OCI-LY7 (cell line): Measurements from ENCODE around the gene TERB1. TPM values are rescaled to one million over a fixed set of nuclear protein-coding genes. Genes with fewer than 3 reads are reported as not detected.

Experiments used
- BruUV-seq: library from RNA; stranded (reverse); fragments of 400-500 nt; replicated peaks from 2 replicates; lab custom pipeline; 2021; lab: Mats Ljungman, UMichigan
- CTCF ChIA-PET: fragments of 300-600 bp; sonication (Branson Sonifier 250); formaldehyde crosslinking; loops from one replicate; lab custom pipeline; 2022; ENCODE audit warnings: antibody characterized with exemption; ENCODE audit not compliant: unreplicated experiment; lab: Charles Lee
- POLR2A ChIA-PET: fragments of 300-600 bp; sonication (Branson Sonifier 250); formaldehyde crosslinking; loops from one replicate; lab custom pipeline; 2022; ENCODE audit warnings: antibody characterized with exemption; lab: Charles Lee
- DNase-seq: peaks from one replicate; pipeline ENCODE4 v3.0.0-alpha.2; 2015; ENCODE audit warnings: low spot score
- H2AFZ ChIP-seq: fragments of 200-600 bp; sonication (generic), shearing (Covaris generic); 2 replicates; pipeline ENCODE4 v1.6.1; 2014; ENCODE audit warnings: mild to moderate bottlenecking, antibody characterized with exemption, low read length, moderate library complexity
- H3K27ac ChIP-seq: fragments of 200-600 bp; sonication (generic); 2 replicates; pipeline ENCODE4 v1.5.1; 2014; ENCODE audit warnings: mixed run types, low read depth, mild to moderate bottlenecking, moderate library complexity, low read length, inconsistent platforms; ENCODE audit not compliant: poor library complexity, severe bottlenecking
- H3K36me3 ChIP-seq: fragments of 200-600 bp; sonication (generic); 2 replicates; pipeline ENCODE4 v1.6.1; 2014; ENCODE audit warnings: mild to moderate bottlenecking, antibody characterized with exemption, low read length, moderate library complexity, mixed read lengths; ENCODE audit not compliant: insufficient read depth
- H3K4me1 ChIP-seq: fragments of 200-600 bp; sonication (generic); 2 replicates; pipeline ENCODE4 v1.5.1; 2014; ENCODE audit warnings: mild to moderate bottlenecking, low read length; ENCODE audit not compliant: insufficient read depth, poor library complexity, severe bottlenecking
- H3K4me2 ChIP-seq: fragments of 200-600 bp; sonication (generic); 2 replicates; pipeline ENCODE4 v1.6.1; 2014; ENCODE audit warnings: mild to moderate bottlenecking, low read length
- H3K4me3 ChIP-seq: fragments of 200-600 bp; sonication (generic); 2 replicates; pipeline ENCODE4 v1.5.1; 2014; ENCODE audit warnings: mild to moderate bottlenecking, low read depth, low read length; ENCODE audit not compliant: poor library complexity, severe bottlenecking
- H3K79me2 ChIP-seq: fragments of 200-600 bp; sonication (generic); 2 replicates; pipeline ENCODE4 v1.6.1; 2016; ENCODE audit warnings: low read depth, mild to moderate bottlenecking, low read length, moderate library complexity, mixed read lengths; ENCODE audit not compliant: insufficient read depth
- H3K9me2 ChIP-seq: fragments of 200-600 bp; sonication (generic); 2 replicates; pipeline ENCODE4 v1.6.1; 2016; ENCODE audit warnings: mild to moderate bottlenecking, low read length, mixed read lengths; ENCODE audit not compliant: insufficient read depth
- H3K9me3 ChIP-seq: fragments of 200-600 bp; sonication (generic); 2 replicates; pipeline ENCODE4 v1.6.1; 2014; ENCODE audit warnings: mild to moderate bottlenecking, mixed run types, low read length, mixed read lengths
- H4K20me1 ChIP-seq: fragments of 200-600 bp; sonication (generic); 2 replicates; pipeline ENCODE4 v1.6.1; 2014; ENCODE audit warnings: mild to moderate bottlenecking, antibody characterized with exemption, low read length, moderate library complexity, mixed read lengths; ENCODE audit not compliant: insufficient read depth
- EZH2phosphoT487 ChIP-seq: fragments of 200-600 bp; sonication (generic); IDR thresholded peaks from 2 replicates; pipeline ENCODE4 v1.6.1; 2018; ENCODE audit warnings: low read depth, borderline replicate concordance, mild to moderate bottlenecking, mixed run types, antibody characterized with exemption, low read length, moderate library complexity, mixed read lengths
- intact Hi-C: fragments of 100-400 bp; cut with micrococcal nuclease; formaldehyde crosslinking; loops from one replicate; pipeline ENCODE4 v1.10.0; 2022; ENCODE audit not compliant: unreplicated experiment
- total RNA-seq, 2 experiments: library from RNA; depleted of rRNA in 1 of 2; stranded (reverse); fragments of >200 nt in 1 of 2; shearing (Covaris generic) in 1 of 2; gene quantifications; 2 replicates each; pipeline ENCODE4 v1.2.3, GENCODE V29; 2014 to 2022
- TF ChIP-seq, protein P1 (sequence below): fragments of 200-600 bp; sonication (generic); conservative IDR thresholded peaks from 2 replicates; pipeline ENCODE4 v1.5.1; 2014; ENCODE audit warnings: mild to moderate bottlenecking, antibody characterized with exemption, low read length, moderate library complexity, mixed read lengths

Gene TERB1
- total RNA-seq, 2 experiments from 2014 or later: 0.17 TPM; not detected in 1

GRCh38 chr16:66845791-66846221 is 44.4 kb upstream of the TERB1 start:
- Histone ChIP-seq H3K4me3 (no peak overlapping the region), H3K9me3 (no peaks in the 10 kb centered on the region), H3K9me2 (no peaks in the 10 kb centered on the region), H4K20me1 (no peaks in the 10 kb centered on the region), H3K4me2 (no peak overlapping the region), H3K36me3 (no peaks in the 10 kb centered on the region), H3K4me1 (peaks cover 8% of the 10 kb centered on the region), H3K27ac (no peak overlapping the region), H3K79me2 (no peaks in the 10 kb centered on the region), H2AFZ (no peak overlapping the region)
- no peak for DNase-seq
- CTCF ChIA-PET: interaction anchor here (1.1 kb wide), 1 partner anchor 22 kb away, joined by 5 read pairs; no protein-coding TSS in a partner anchor
- BruUV-seq: no TSS peak
- intact Hi-C loops: no loop called here
- no peak for TF ChIP-seq EZH2phosphoT487
- TF ChIP-seq, protein P1, sequence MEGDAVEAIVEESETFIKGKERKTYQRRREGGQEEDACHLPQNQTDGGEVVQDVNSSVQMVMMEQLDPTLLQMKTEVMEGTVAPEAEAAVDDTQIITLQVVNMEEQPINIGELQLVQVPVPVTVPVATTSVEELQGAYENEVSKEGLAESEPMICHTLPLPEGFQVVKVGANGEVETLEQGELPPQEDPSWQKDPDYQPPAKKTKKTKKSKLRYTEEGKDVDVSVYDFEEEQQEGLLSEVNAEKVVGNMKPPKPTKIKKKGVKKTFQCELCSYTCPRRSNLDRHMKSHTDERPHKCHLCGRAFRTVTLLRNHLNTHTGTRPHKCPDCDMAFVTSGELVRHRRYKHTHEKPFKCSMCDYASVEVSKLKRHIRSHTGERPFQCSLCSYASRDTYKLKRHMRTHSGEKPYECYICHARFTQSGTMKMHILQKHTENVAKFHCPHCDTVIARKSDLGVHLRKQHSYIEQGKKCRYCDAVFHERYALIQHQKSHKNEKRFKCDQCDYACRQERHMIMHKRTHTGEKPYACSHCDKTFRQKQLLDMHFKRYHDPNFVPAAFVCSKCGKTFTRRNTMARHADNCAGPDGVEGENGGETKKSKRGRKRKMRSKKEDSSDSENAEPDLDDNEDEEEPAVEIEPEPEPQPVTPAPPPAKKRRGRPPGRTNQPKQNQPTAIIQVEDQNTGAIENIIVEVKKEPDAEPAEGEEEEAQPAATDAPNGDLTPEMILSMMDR: no peak
- POLR2A ChIA-PET: interaction anchor here (0.7 kb wide), 1 partner anchor 17 kb away, joined by 3 read pairs; no protein-coding TSS in a partner anchor

DNA sequence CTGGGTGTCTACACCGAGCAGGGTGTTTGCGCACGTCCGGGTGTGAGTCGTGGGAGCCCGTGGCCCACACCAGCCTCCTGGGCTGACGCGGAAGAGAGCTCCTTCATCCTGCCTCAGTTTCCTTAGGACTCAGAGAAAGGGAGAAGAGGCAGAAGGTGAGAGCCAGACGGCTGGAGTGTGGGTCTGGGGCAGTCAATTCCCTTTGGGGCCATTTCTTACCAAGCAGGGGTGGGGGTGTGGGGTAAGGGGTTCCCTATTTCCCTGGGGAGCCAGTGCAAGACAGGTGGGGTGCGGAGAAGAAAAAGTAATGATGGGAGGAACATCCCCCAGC is 43.7 kb upstream of the TERB1 start:
- H3K4me1 ChIP-seq: peaks cover 8% of the 10 kb centered on the region
- H3K4me2 ChIP-seq: no peak overlapping the region
- ChIA-PET POLR2A (no interaction called here), CTCF (interaction anchor here (1.1 kb wide), 1 partner anchor 23 kb away, joined by 5 read pairs; no protein-coding TSS in a partner anchor)
- H3K36me3 ChIP-seq: no peaks in the 10 kb centered on the region
- intact Hi-C loops: no loop called here
- no peaks in the 10 kb centered on the region for H4K20me1 ChIP-seq
- no peak for DNase-seq
- H3K9me2 ChIP-seq: no peaks in the 10 kb centered on the region
- no peaks in the 10 kb centered on the region for H3K9me3 ChIP-seq
- no TSS peak for BruUV-seq
- no peak overlapping the region for H2AFZ ChIP-seq
- H3K79me2 ChIP-seq: no peaks in the 10 kb centered on the region
- no peak overlapping the region for H3K27ac ChIP-seq
- TF ChIP-seq, protein P1: no peak
- no peak for TF ChIP-seq EZH2phosphoT487
- H3K4me3 ChIP-seq: no peak overlapping the region

DNA sequence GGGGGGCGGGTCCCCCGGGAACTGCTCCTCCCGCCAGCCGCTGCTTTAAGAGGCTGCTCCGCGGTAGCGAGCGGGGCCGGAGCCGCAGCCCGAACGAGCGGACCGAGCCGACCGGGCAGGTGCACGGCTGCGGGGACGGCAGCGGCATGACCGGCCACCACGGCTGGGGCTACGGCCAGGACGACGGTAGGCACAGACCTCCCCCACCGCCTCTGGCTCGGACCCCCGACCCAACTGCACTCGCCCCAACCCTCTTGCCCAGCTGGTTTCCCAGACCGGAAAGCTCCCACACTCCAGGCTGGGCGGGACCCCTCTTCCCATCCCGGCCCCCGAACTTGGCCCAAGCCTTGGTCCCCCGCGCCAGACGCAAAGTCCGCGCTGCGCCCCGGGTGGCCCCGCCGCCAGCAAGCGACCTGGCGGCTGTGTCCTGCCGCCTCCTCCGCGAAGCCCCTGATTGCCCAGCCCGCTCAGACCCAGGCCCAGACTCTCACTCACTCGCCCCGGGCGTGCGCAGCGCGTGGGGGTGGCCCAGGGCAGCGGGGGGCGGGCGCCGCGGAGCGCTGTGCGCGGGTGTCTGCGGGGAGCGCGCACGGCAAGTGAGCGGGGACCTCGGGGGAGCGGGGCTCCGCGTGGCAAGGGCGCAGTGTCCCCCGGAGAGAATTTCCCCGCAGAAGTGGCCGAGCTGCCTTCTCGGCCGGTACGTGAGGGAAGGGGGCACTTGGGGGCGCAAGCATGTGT is 43.1 kb upstream of the TERB1 start, which contains the start of gene CA7:
Gene CA7 (plus strand): TSS at position 73 of the 738 bp plus-strand sequence. CDS start 74 bp downstream, at position 147.
- TF ChIP-seq, protein P1: no peak
- TF ChIP-seq EZH2phosphoT487: no peak
- Histone ChIP-seq H3K9me3 (no peaks in the 10 kb centered on the region), H3K4me3 (no peak within 1 kb of the TSS), H3K9me2 (no peaks in the 10 kb centered on the region), H3K4me2 (no peak within 1 kb of the TSS), H3K36me3 (no peaks in the 10 kb centered on the region), H3K79me2 (no peaks in the 10 kb centered on the region), H2AFZ (no peak within 1 kb of the TSS), H3K27ac (no peak within 1 kb of the TSS), H3K4me1 (peaks cover 8% of the 10 kb centered on the region), H4K20me1 (no peaks in the 10 kb centered on the region)
- POLR2A ChIA-PET: no interaction called here
- BruUV-seq: no TSS peak
- CTCF ChIA-PET: no interaction called here
- DNase-seq: no peak
- intact Hi-C loops: no loop called here
